EL (cell line): ENCODE results near the gene LRP2BP.
A peak's percentile ranks its signal among the peaks of the same experiment; 100 is the strongest.
"Not testable (repeated sequence)": the region's sequence is repeated elsewhere in the genome, so short reads cannot be mapped to it uniquely, and the experiment has no call there.

ENCODE experiments used
- DNase-seq: peaks from one replicate; pipeline ENCODE4 v3.0.0-alpha.2; 2016

Gene LRP2BP

GRCh38 chr4:185358959-185359358 lies 36.8 kb downstream of the LRP2BP start:
- peak; percentile 59 for DNase-seq

- DNase-seq = peak; percentile 68
These were observed 37.2 kb downstream of the LRP2BP start for GRCh38 chr4:185358514-185358913.

- no peak for DNase-seq
These were observed 37.8 kb downstream of the LRP2BP start for GRCh38 chr4:185357733-185358440.

- DNase-seq = no peak
These were observed 38.5 kb downstream of the LRP2BP start for GRCh38 chr4:185357211-185357610.

- no peak for DNase-seq
These were observed 43.0 kb downstream of the LRP2BP start for GRCh38 chr4:185352741-185353140.

- DNase-seq = no peak
These were observed 43.5 kb downstream of the LRP2BP start for GRCh38 chr4:185352202-185352601.

GRCh38 chr4:185351691-185352090 lies 44.0 kb downstream of the LRP2BP start:
- DNase-seq = no peak

- peak; percentile 81 for DNase-seq
These were observed 48.6 kb downstream of the LRP2BP start for GRCh38 chr4:185346975-185347601.

GRCh38 chr4:185344743-185345538 lies 50.8 kb downstream of the LRP2BP start:
- peak; percentile 9 for DNase-seq

- DNase-seq = peak; percentile 58
These were observed 51.8 kb downstream of the LRP2BP start for GRCh38 chr4:185343726-185344581.

- DNase-seq = no peak
These were observed 53.9 kb downstream of the LRP2BP start for GRCh38 chr4:185341841-185342240.

GRCh38 chr4:185341377-185341776 lies 54.3 kb downstream of the LRP2BP start:
- DNase-seq = no peak

- no peak for DNase-seq
These were observed 55.8 kb downstream of the LRP2BP start for GRCh38 chr4:185339941-185340340.

- DNase-seq = no peak
These were observed 60.1 kb downstream of the LRP2BP start for GRCh38 chr4:185335579-185335978.

GRCh38 chr4:185334326-185334725 lies 61.4 kb downstream of the LRP2BP start:
- no peak for DNase-seq

- DNase-seq = no peak
These were observed 62.9 kb downstream of the LRP2BP start for GRCh38 chr4:185332575-185333464.

- peak; percentile 58 for DNase-seq
These were observed 65.7 kb downstream of the LRP2BP start for GRCh38 chr4:185329879-185330510.

- DNase-seq = no peak
These were observed 67.1 kb downstream of the LRP2BP start for GRCh38 chr4:185328586-185328985.

GRCh38 chr4:185325721-185326120 lies 70.0 kb downstream of the LRP2BP start:
- DNase-seq = not testable (repeated sequence)

GRCh38 chr4:185324361-185324760 lies 71.4 kb downstream of the LRP2BP start:
- not testable (repeated sequence) for DNase-seq

GRCh38 chr4:185323606-185324005 lies 72.1 kb downstream of the LRP2BP start:
- DNase-seq = no peak
